IMR-90 (cell line): ENCODE results near the gene CTDSP1. TPM values are rescaled to one million over a fixed set of nuclear protein-coding genes. Genes with fewer than 3 reads are reported as not detected.

Source experiments
- ATAC-seq: fragments of 200-7000 bp; cut with Tn5 transposase; 2 replicates; pipeline ENCODE4 v1.9.1; 2020; ENCODE audit warnings: low read depth, mild to moderate bottlenecking, moderate library complexity
- BruUV-seq: library from RNA; stranded (reverse); fragments of 400-500 nt; replicated peaks from 2 replicates; lab custom pipeline; 2021; lab: Mats Ljungman, UMichigan
- CTCF ChIA-PET: fragments of 300-600 bp; formaldehyde crosslinking; extraction: SDS; loops from one replicate; lab custom pipeline; 2021; ENCODE audit warnings: antibody characterized with exemption; lab: Yijun Ruan, JAX
- POLR2A ChIA-PET: fragments of 300-600 bp; sonication (Branson Sonifier 250); formaldehyde crosslinking; loops from one replicate; lab custom pipeline; 2022; ENCODE audit warnings: antibody characterized with exemption; ENCODE audit not compliant: unreplicated experiment; lab: Charles Lee
- DNase-seq: peaks from one replicate; pipeline ENCODE4 v3.0.0; 2013
- H2AFZ ChIP-seq: replicated peaks from 2 replicates; pipeline ENCODE3; 2013; ENCODE audit warnings: low read length, mild to moderate bottlenecking; ENCODE audit not compliant: poor library complexity
- H2AK5ac ChIP-seq: 2 replicates; pipeline ENCODE4 v1.6.1; 2013; ENCODE audit warnings: low read depth, low read length, inconsistent platforms
- H2AK9ac ChIP-seq: replicated peaks from 2 replicates; pipeline ENCODE3; 2013; ENCODE audit warnings: mild to moderate bottlenecking, low read depth, low read length, moderate library complexity; ENCODE audit not compliant: poor library complexity
- H2BK120ac ChIP-seq: 2 replicates; pipeline ENCODE4 v1.6.1; 2013; ENCODE audit warnings: low read depth, low read length, inconsistent platforms
- H2BK15ac ChIP-seq: 3 replicates; pipeline ENCODE4 v1.6.1; 2013; ENCODE audit warnings: low read depth, low read length, inconsistent platforms
- H2BK20ac ChIP-seq: 2 replicates; pipeline ENCODE4 v1.6.1; 2013; ENCODE audit warnings: low read depth, mild to moderate bottlenecking, inconsistent platforms, low read length, moderate library complexity
- H2BK5ac ChIP-seq: 2 replicates; pipeline ENCODE4 v1.6.1; 2013; ENCODE audit warnings: mild to moderate bottlenecking, low read depth, low read length, inconsistent platforms; ENCODE audit not compliant: poor library complexity, severe bottlenecking
- H3K14ac ChIP-seq: replicated peaks from 2 replicates; pipeline ENCODE4 v1.6.1; 2013; ENCODE audit warnings: low read depth, low read length, inconsistent platforms
- H3K18ac ChIP-seq: 2 replicates; pipeline ENCODE4 v1.6.1; 2013; ENCODE audit warnings: low read depth, low read length, control low read depth
- H3K23ac ChIP-seq: 2 replicates; pipeline ENCODE4 v1.6.1; 2013; ENCODE audit warnings: low read depth, low read length, inconsistent platforms
- H3K27ac ChIP-seq: 2 replicates; pipeline ENCODE4 v1.5.1; 2013; ENCODE audit warnings: mild to moderate bottlenecking, control low read depth, low read length; ENCODE audit not compliant: insufficient read depth
- H3K27me3 ChIP-seq: 2 replicates; pipeline ENCODE4 v1.6.1; 2013; ENCODE audit warnings: low read length; ENCODE audit not compliant: control insufficient read depth, insufficient read depth
- H3K36me3 ChIP-seq: 2 replicates; pipeline ENCODE4 v1.6.1; 2013; ENCODE audit warnings: low read length, mixed read lengths; ENCODE audit not compliant: control insufficient read depth, insufficient read depth
- H3K4ac ChIP-seq: 2 replicates; pipeline ENCODE4 v1.6.1; 2013; ENCODE audit warnings: low read depth, low read length, inconsistent platforms
- H3K4me1 ChIP-seq: 2 replicates; pipeline ENCODE4 v1.6.1; 2013; ENCODE audit warnings: low read length, mixed read lengths; ENCODE audit not compliant: control insufficient read depth, insufficient read depth
- H3K4me2 ChIP-seq: 2 replicates; pipeline ENCODE4 v1.6.1; 2013; ENCODE audit warnings: low read depth, mild to moderate bottlenecking, control low read depth, low read length, moderate library complexity
- H3K4me3 ChIP-seq: 2 replicates; pipeline ENCODE4 v1.5.1; 2013; ENCODE audit warnings: low read depth, mild to moderate bottlenecking, control low read depth, low read length, moderate library complexity; ENCODE audit not compliant: insufficient read depth
- H3K56ac ChIP-seq: 2 replicates; pipeline ENCODE4 v1.6.1; 2013; ENCODE audit warnings: low read length, inconsistent platforms; ENCODE audit not compliant: insufficient read depth; ENCODE audit errors: extremely low read depth
- H3K79me1 ChIP-seq, 2 experiments: 2 replicates each; pipeline ENCODE4 v1.6.1; 2013; ENCODE audit warnings: low read length in 2 of 2, inconsistent platforms in 1 of 2, low read depth in 1 of 2
- H3K9ac ChIP-seq: 2 replicates; pipeline ENCODE4 v1.6.1; 2013; ENCODE audit warnings: low read depth, low read length, control low read depth
- H3K9me1 ChIP-seq: 2 replicates; pipeline ENCODE4 v1.6.1; 2013; ENCODE audit warnings: low read length, inconsistent platforms; ENCODE audit not compliant: insufficient read depth
- H3K9me3 ChIP-seq: 2 replicates; pipeline ENCODE4 v1.6.1; 2013; ENCODE audit warnings: low read length; ENCODE audit not compliant: control insufficient read depth, insufficient read depth
- H4K20me1 ChIP-seq: 2 replicates; pipeline ENCODE4 v1.6.1; 2013; ENCODE audit warnings: low read length, inconsistent platforms; ENCODE audit not compliant: insufficient read depth
- H4K5ac ChIP-seq: 2 replicates; pipeline ENCODE4 v1.6.1; 2013; ENCODE audit warnings: mild to moderate bottlenecking, low read depth, low read length, control low read depth
- H4K8ac ChIP-seq, 2 experiments: 2 replicates each; pipeline ENCODE4 v1.6.1; 2013; ENCODE audit warnings: low read depth in 2 of 2, low read length in 2 of 2, control low read depth in 1 of 2, inconsistent platforms in 1 of 2
- H4K91ac ChIP-seq: 2 replicates; pipeline ENCODE4 v1.6.1; 2013; ENCODE audit warnings: low read depth, low read length, inconsistent platforms; ENCODE audit not compliant: insufficient read depth
- BHLHE40 ChIP-seq: fragments of 150-350 bp; IDR thresholded peaks from 2 replicates; pipeline ENCODE4 v1.6.1; 2016; ENCODE audit warnings: mild to moderate bottlenecking, low read depth, low read length
- CEBPB ChIP-seq: IDR thresholded peaks from 2 replicates; pipeline ENCODE4 v1.6.1; 2012; ENCODE audit warnings: low read depth, low read length, improper control_type of control experiment
- CHD1 ChIP-seq: IDR thresholded peaks from 2 replicates; pipeline ENCODE4 v1.6.1; 2012; ENCODE audit warnings: low read depth, low read length, improper control_type of control experiment
- CTCF ChIP-seq: conservative IDR thresholded peaks from 2 replicates; pipeline ENCODE4 v1.5.1; 2012; ENCODE audit warnings: mild to moderate bottlenecking, low read depth, low read length, improper control_type of control experiment
- FOS ChIP-seq: fragments of 150-350 bp; IDR thresholded peaks from 2 replicates; pipeline ENCODE4 v1.6.1; 2016; ENCODE audit warnings: low read depth, low read length
- MAFK ChIP-seq: IDR thresholded peaks from 2 replicates; pipeline ENCODE4 v1.6.1; 2012; ENCODE audit warnings: low read depth, low read length, improper control_type of control experiment
- MAZ ChIP-seq: IDR thresholded peaks from 2 replicates; pipeline ENCODE4 v1.6.1; 2012; ENCODE audit warnings: low read depth, mild to moderate bottlenecking, low read length, improper control_type of control experiment, moderate library complexity, borderline replicate concordance
- MXI1 ChIP-seq: IDR thresholded peaks from 2 replicates; pipeline ENCODE4 v1.6.1; 2012; ENCODE audit warnings: low read depth, mild to moderate bottlenecking, low read length, moderate library complexity, borderline replicate concordance
- NFE2L2 ChIP-seq: fragments of 150-350 bp; IDR thresholded peaks from 2 replicates; pipeline ENCODE4 v1.6.1; 2016; ENCODE audit warnings: low read depth, mild to moderate bottlenecking, low read length
- POLR2A ChIP-seq: IDR thresholded peaks from 2 replicates; pipeline ENCODE4 v1.6.1; 2012; ENCODE audit warnings: mild to moderate bottlenecking, low read depth, low read length
- RAD21 ChIP-seq: IDR thresholded peaks from 2 replicates; pipeline ENCODE4 v1.6.1; 2012; ENCODE audit warnings: low read length, improper control_type of control experiment
- RCOR1 ChIP-seq: IDR thresholded peaks from 2 replicates; pipeline ENCODE4 v1.6.1; 2012; ENCODE audit warnings: mild to moderate bottlenecking, low read length, improper control_type of control experiment; ENCODE audit not compliant: insufficient replicate concordance
- RFX5 ChIP-seq: IDR thresholded peaks from 2 replicates; pipeline ENCODE4 v1.8.0; 2012; ENCODE audit warnings: low read depth, mild to moderate bottlenecking, low read length, moderate library complexity
- SMC3 ChIP-seq: fragments of 150-350 bp; IDR thresholded peaks from 2 replicates; pipeline ENCODE4 v1.6.1; 2016; ENCODE audit warnings: low read depth, mild to moderate bottlenecking, antibody characterized with exemption, low read length, moderate library complexity
- USF2 ChIP-seq: fragments of 150-350 bp; IDR thresholded peaks from 2 replicates; pipeline ENCODE4 v1.6.1; 2017; ENCODE audit warnings: mild to moderate bottlenecking, antibody characterized with exemption, low read length, low read depth
- WGBS, 2 experiments: methylation state at CpG; one replicate each; pipeline versions ENCODE4 v1.1.5 to v1.1.7; 2013; ENCODE audit warnings: missing lambda C conversion rate in 2 of 2; ENCODE audit not compliant: insufficient read length in 1 of 2; ENCODE audit errors: extremely low coverage in 2 of 2; 5-methylcytosine and 5-hydroxymethylcytosine counted together
- dilution Hi-C: fragments of 300-500 bp; cut with HindIII; formaldehyde crosslinking; loops from one replicate; pipeline ENCODE4 v1.14.3; 2018; ENCODE audit warnings: low sequenced_read_pairs; ENCODE audit not compliant: unreplicated experiment
- in situ Hi-C: fragments of 300-500 bp; cut with MboI; formaldehyde crosslinking; loops from 3 replicates; pipeline ENCODE4 v1.14.3; 2019; ENCODE audit warnings: low sequenced_read_pairs, inconsistent platforms, mixed read lengths
- intact Hi-C: fragments of 100-400 bp; cut with micrococcal nuclease; formaldehyde crosslinking; loops from 2 replicates; pipeline ENCODE4 v1.10.0; 2022
- polyA plus RNA-seq, 3 experiments: library from polyadenylated mRNA; depleted of rRNA; stranded (reverse); fragments of >200 nt; gene quantifications; 2 replicates each; pipeline ENCODE4 v1.2.3, GENCODE V29; 2012; ENCODE audit warnings: low replicate concordance in 1 of 3
- total RNA-seq: library from RNA; depleted of rRNA; stranded (reverse); fragments of >200 nt; gene quantifications from 2 replicates; pipeline ENCODE4 v1.2.3, GENCODE V29; 2012
- TF ChIP-seq, protein P1 (sequence below): fragments of 150-350 bp; IDR thresholded peaks from 2 replicates; pipeline ENCODE4 v1.6.1; 2016; ENCODE audit warnings: low read depth, mild to moderate bottlenecking, low read length, moderate library complexity, borderline replicate concordance

The CTDSP1 gene
- total and polyA plus RNA-seq, 2 of the 4 experiments (the other 2 are of a cell fraction), result 19.7 to 64.3 TPM

DNA sequence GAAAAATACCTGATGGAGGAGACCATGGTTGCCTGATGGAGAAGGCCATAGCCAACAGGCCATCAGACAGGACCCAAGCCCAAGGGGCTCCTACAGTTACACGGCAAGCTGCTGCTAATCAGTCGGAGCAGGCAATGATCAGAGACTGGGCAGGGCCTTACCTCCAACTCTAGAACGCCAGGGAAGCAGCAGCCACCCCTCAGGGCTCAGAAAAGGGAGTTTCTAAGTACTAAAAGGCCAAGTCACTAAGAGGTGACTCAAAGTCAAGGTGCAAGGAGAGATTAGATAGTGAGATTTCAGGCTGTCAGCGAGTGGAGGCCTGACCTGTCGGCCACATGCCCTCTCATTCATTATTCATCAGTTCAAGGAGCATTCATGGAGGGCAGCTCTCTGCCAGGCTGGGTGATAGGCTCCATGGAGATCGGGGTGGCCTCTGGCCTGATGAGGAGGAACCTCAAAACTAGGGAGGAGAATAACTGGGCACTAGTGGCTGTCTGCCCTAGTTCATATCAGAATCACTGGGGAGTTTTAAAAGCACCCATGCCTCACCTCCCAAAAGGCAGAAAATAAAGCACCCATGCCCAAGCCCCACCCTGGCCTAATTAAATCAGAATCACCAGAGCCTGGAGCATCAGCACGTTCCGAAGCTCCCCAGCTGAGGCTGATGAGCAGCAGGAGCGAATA, 22.9 kb downstream of the CTDSP1 start:
- H2AK9ac ChIP-seq, result no peak overlapping the region
- no peak overlapping the region for H3K4ac ChIP-seq
- no peak overlapping the region for H4K5ac ChIP-seq
- H3K18ac ChIP-seq, result no peak overlapping the region
- no peak overlapping the region for H4K8ac ChIP-seq
- DNase-seq, result no peak
- intact Hi-C loops, result no loop called here
- no peak for TF ChIP-seq MAFK
- TF ChIP-seq MAZ, result no peak
- TF ChIP-seq RAD21, result no peak
- TF ChIP-seq CHD1, result no peak
- no peak for TF ChIP-seq USF2
- no peak for TF ChIP-seq SMC3
- no peak for TF ChIP-seq CTCF
- TF ChIP-seq NFE2L2, result no peak
- TF ChIP-seq BHLHE40, result no peak
- TF ChIP-seq CEBPB, result no peak
- no peak for TF ChIP-seq POLR2A
- TF ChIP-seq MXI1, result no peak
- TF ChIP-seq FOS, result no peak
- TF ChIP-seq, protein P1, sequence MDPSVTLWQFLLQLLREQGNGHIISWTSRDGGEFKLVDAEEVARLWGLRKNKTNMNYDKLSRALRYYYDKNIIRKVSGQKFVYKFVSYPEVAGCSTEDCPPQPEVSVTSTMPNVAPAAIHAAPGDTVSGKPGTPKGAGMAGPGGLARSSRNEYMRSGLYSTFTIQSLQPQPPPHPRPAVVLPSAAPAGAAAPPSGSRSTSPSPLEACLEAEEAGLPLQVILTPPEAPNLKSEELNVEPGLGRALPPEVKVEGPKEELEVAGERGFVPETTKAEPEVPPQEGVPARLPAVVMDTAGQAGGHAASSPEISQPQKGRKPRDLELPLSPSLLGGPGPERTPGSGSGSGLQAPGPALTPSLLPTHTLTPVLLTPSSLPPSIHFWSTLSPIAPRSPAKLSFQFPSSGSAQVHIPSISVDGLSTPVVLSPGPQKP, result no peak
- no peak for TF ChIP-seq RFX5
- TF ChIP-seq RCOR1, result no peak
- ChIA-PET CTCF (no interaction called here), POLR2A (no interaction called here)
- no peak overlapping the region for H2BK15ac ChIP-seq
- H3K9ac ChIP-seq, result no peak overlapping the region
- no peak overlapping the region for H2BK20ac ChIP-seq
- no peak overlapping the region for H2AK5ac ChIP-seq
- dilution Hi-C loops, result no loop called here
- no peak overlapping the region for H3K23ac ChIP-seq
- no peak overlapping the region for H2AFZ ChIP-seq
- H3K27me3 ChIP-seq, result peaks cover 11% of the 10 kb centered on the region
- H2BK5ac ChIP-seq, result no peak overlapping the region
- ATAC-seq, result no peak
- BruUV-seq, result no TSS peak
- no peak overlapping the region for H3K14ac ChIP-seq
- no peak overlapping the region for H4K91ac ChIP-seq
- in situ Hi-C loops, result no loop called here
- H3K4me2 ChIP-seq, result no peak overlapping the region
- H3K56ac ChIP-seq, result no peak overlapping the region
- no peaks in the 10 kb centered on the region; the same call in 1 of the 2 replicates for H3K9me1 ChIP-seq
- no peak overlapping the region for H3K4me3 ChIP-seq
- H3K27ac ChIP-seq, result no peak overlapping the region
- H4K20me1 ChIP-seq, result no peaks in the 10 kb centered on the region
- 80% methylated on average over 3 of the region's 9 CpGs; no CpG with 5 or more reads in 1 of the 2 experiments for WGBS, 2 experiments
- H3K9me3 ChIP-seq, result no peaks in the 10 kb centered on the region
- no peaks in the 10 kb centered on the region for H3K36me3 ChIP-seq
- H3K79me1 ChIP-seq, result no peaks in the 10 kb centered on the region
- no peaks in the 10 kb centered on the region for H3K4me1 ChIP-seq
- H2BK120ac ChIP-seq, result no peak overlapping the region
